Measurements from ENCODE around the gene NR6A1.

Gene NR6A1

GRCh38 chr9:124544535-124544934 lies 226.6 kb downstream of the NR6A1 start:
- no peak overlapping the region for H3K27ac ChIP-seq (ENCODE audit: insufficient read depth, low read length, poor library complexity, severe bottlenecking)
- no peaks in the 10 kb centered on the region for H3K36me3 ChIP-seq (ENCODE audit: control insufficient read depth, insufficient read depth, low read length)
- no peaks in the 10 kb centered on the region for H3K4me1 ChIP-seq (ENCODE audit: control insufficient read depth, insufficient read depth, low read length, poor library complexity, severe bottlenecking)
- no peak overlapping the region for H3K4me3 ChIP-seq (ENCODE audit: insufficient read depth, low read depth, low read length, poor library complexity, severe bottlenecking)
- H3K27me3 ChIP-seq (replicated peaks; ENCODE audit: control insufficient read depth, insufficient read depth, low read length, poor library complexity, severe bottlenecking) = no peaks in the 10 kb centered on the region
- DNase-seq = no peak
- H3K9me3 ChIP-seq (ENCODE audit: control insufficient read depth, low read length) = no peaks in the 10 kb centered on the region

- Histone ChIP-seq H3K4me3 (ENCODE audit: insufficient read depth, low read depth, low read length, poor library complexity, severe bottlenecking) (no peak overlapping the region), H3K9me3 (ENCODE audit: control insufficient read depth, low read length) (no peaks in the 10 kb centered on the region), H3K27ac (ENCODE audit: insufficient read depth, low read length, poor library complexity, severe bottlenecking) (no peak overlapping the region), H3K27me3 (replicated peaks; ENCODE audit: control insufficient read depth, insufficient read depth, low read length, poor library complexity, severe bottlenecking) (no peaks in the 10 kb centered on the region), H3K4me1 (ENCODE audit: control insufficient read depth, insufficient read depth, low read length, poor library complexity, severe bottlenecking) (no peaks in the 10 kb centered on the region), H3K36me3 (ENCODE audit: control insufficient read depth, insufficient read depth, low read length) (no peaks in the 10 kb centered on the region)
- DNase-seq = no peak
Measured at GRCh38 chr9:124541824-124542223, 229.3 kb downstream of the NR6A1 start.

GRCh38 chr9:124537926-124538325 lies 233.2 kb downstream of the NR6A1 start:
- no peak for DNase-seq
- Histone ChIP-seq H3K27ac (ENCODE audit: insufficient read depth, low read length, poor library complexity, severe bottlenecking) (no peak overlapping the region), H3K4me1 (ENCODE audit: control insufficient read depth, insufficient read depth, low read length, poor library complexity, severe bottlenecking) (no peaks in the 10 kb centered on the region), H3K36me3 (ENCODE audit: control insufficient read depth, insufficient read depth, low read length) (no peaks in the 10 kb centered on the region), H3K9me3 (ENCODE audit: control insufficient read depth, low read length) (no peaks in the 10 kb centered on the region), H3K4me3 (ENCODE audit: insufficient read depth, low read depth, low read length, poor library complexity, severe bottlenecking) (no peak overlapping the region), H3K27me3 (replicated peaks; ENCODE audit: control insufficient read depth, insufficient read depth, low read length, poor library complexity, severe bottlenecking) (no peaks in the 10 kb centered on the region)

GRCh38 chr9:124535846-124536245 lies 235.3 kb downstream of the NR6A1 start:
- no peaks in the 10 kb centered on the region for H3K36me3 ChIP-seq (ENCODE audit: control insufficient read depth, insufficient read depth, low read length)
- no peaks in the 10 kb centered on the region for H3K4me1 ChIP-seq (ENCODE audit: control insufficient read depth, insufficient read depth, low read length, poor library complexity, severe bottlenecking)
- H3K27me3 ChIP-seq (replicated peaks; ENCODE audit: control insufficient read depth, insufficient read depth, low read length, poor library complexity, severe bottlenecking) = no peaks in the 10 kb centered on the region
- no peak for DNase-seq
- no peak overlapping the region for H3K27ac ChIP-seq (ENCODE audit: insufficient read depth, low read length, poor library complexity, severe bottlenecking)
- H3K9me3 ChIP-seq (ENCODE audit: control insufficient read depth, low read length) = no peaks in the 10 kb centered on the region
- H3K4me3 ChIP-seq (ENCODE audit: insufficient read depth, low read depth, low read length, poor library complexity, severe bottlenecking) = no peak overlapping the region

GRCh38 chr9:124532897-124533296 lies 238.2 kb downstream of the NR6A1 start:
- no peak for DNase-seq
- H3K27me3 ChIP-seq (replicated peaks; ENCODE audit: control insufficient read depth, insufficient read depth, low read length, poor library complexity, severe bottlenecking) = no peaks in the 10 kb centered on the region
- H3K9me3 ChIP-seq (ENCODE audit: control insufficient read depth, low read length) = no peaks in the 10 kb centered on the region
- no peak overlapping the region for H3K4me3 ChIP-seq (ENCODE audit: insufficient read depth, low read depth, low read length, poor library complexity, severe bottlenecking)
- H3K27ac ChIP-seq (ENCODE audit: insufficient read depth, low read length, poor library complexity, severe bottlenecking) = no peak overlapping the region
- H3K4me1 ChIP-seq (ENCODE audit: control insufficient read depth, insufficient read depth, low read length, poor library complexity, severe bottlenecking) = no peaks in the 10 kb centered on the region
- no peaks in the 10 kb centered on the region for H3K36me3 ChIP-seq (ENCODE audit: control insufficient read depth, insufficient read depth, low read length)

- Histone ChIP-seq H3K27me3 (replicated peaks; ENCODE audit: control insufficient read depth, insufficient read depth, low read length, poor library complexity, severe bottlenecking) (no peaks in the 10 kb centered on the region), H3K4me3 (ENCODE audit: insufficient read depth, low read depth, low read length, poor library complexity, severe bottlenecking) (no peak overlapping the region), H3K9me3 (ENCODE audit: control insufficient read depth, low read length) (no peaks in the 10 kb centered on the region), H3K27ac (ENCODE audit: insufficient read depth, low read length, poor library complexity, severe bottlenecking) (no peak overlapping the region), H3K36me3 (ENCODE audit: control insufficient read depth, insufficient read depth, low read length) (no peaks in the 10 kb centered on the region), H3K4me1 (ENCODE audit: control insufficient read depth, insufficient read depth, low read length, poor library complexity, severe bottlenecking) (no peaks in the 10 kb centered on the region)
- no peak for DNase-seq
Measured at GRCh38 chr9:124531115-124531514, 240.0 kb downstream of the NR6A1 start.

- Histone ChIP-seq H3K4me3 (ENCODE audit: insufficient read depth, low read depth, low read length, poor library complexity, severe bottlenecking) (no peak overlapping the region), H3K4me1 (ENCODE audit: control insufficient read depth, insufficient read depth, low read length, poor library complexity, severe bottlenecking) (no peaks in the 10 kb centered on the region), H3K9me3 (ENCODE audit: control insufficient read depth, low read length) (no peaks in the 10 kb centered on the region), H3K36me3 (ENCODE audit: control insufficient read depth, insufficient read depth, low read length) (no peaks in the 10 kb centered on the region), H3K27ac (ENCODE audit: insufficient read depth, low read length, poor library complexity, severe bottlenecking) (no peak overlapping the region), H3K27me3 (replicated peaks; ENCODE audit: control insufficient read depth, insufficient read depth, low read length, poor library complexity, severe bottlenecking) (no peaks in the 10 kb centered on the region)
- DNase-seq = no peak
Measured at GRCh38 chr9:124530246-124530645, 240.9 kb downstream of the NR6A1 start.

GRCh38 chr9:124527781-124528180 lies 243.3 kb downstream of the NR6A1 start:
- Histone ChIP-seq H3K9me3 (ENCODE audit: control insufficient read depth, low read length) (no peaks in the 10 kb centered on the region), H3K27me3 (replicated peaks; ENCODE audit: control insufficient read depth, insufficient read depth, low read length, poor library complexity, severe bottlenecking) (no peaks in the 10 kb centered on the region), H3K4me3 (ENCODE audit: insufficient read depth, low read depth, low read length, poor library complexity, severe bottlenecking) (no peak overlapping the region), H3K27ac (ENCODE audit: insufficient read depth, low read length, poor library complexity, severe bottlenecking) (no peak overlapping the region), H3K4me1 (ENCODE audit: control insufficient read depth, insufficient read depth, low read length, poor library complexity, severe bottlenecking) (no peaks in the 10 kb centered on the region), H3K36me3 (ENCODE audit: control insufficient read depth, insufficient read depth, low read length) (no peaks in the 10 kb centered on the region)
- DNase-seq = no peak

GRCh38 chr9:124526174-124526573 lies 244.9 kb downstream of the NR6A1 start:
- no peak for DNase-seq
- Histone ChIP-seq H3K9me3 (ENCODE audit: control insufficient read depth, low read length) (no peaks in the 10 kb centered on the region), H3K4me3 (ENCODE audit: insufficient read depth, low read depth, low read length, poor library complexity, severe bottlenecking) (no peak overlapping the region), H3K27me3 (replicated peaks; ENCODE audit: control insufficient read depth, insufficient read depth, low read length, poor library complexity, severe bottlenecking) (no peaks in the 10 kb centered on the region), H3K36me3 (ENCODE audit: control insufficient read depth, insufficient read depth, low read length) (no peaks in the 10 kb centered on the region), H3K27ac (ENCODE audit: insufficient read depth, low read length, poor library complexity, severe bottlenecking) (no peak overlapping the region), H3K4me1 (ENCODE audit: control insufficient read depth, insufficient read depth, low read length, poor library complexity, severe bottlenecking) (no peaks in the 10 kb centered on the region)

- Histone ChIP-seq H3K4me3 (ENCODE audit: insufficient read depth, low read depth, low read length, poor library complexity, severe bottlenecking) (no peak overlapping the region), H3K4me1 (ENCODE audit: control insufficient read depth, insufficient read depth, low read length, poor library complexity, severe bottlenecking) (no peaks in the 10 kb centered on the region), H3K36me3 (ENCODE audit: control insufficient read depth, insufficient read depth, low read length) (no peaks in the 10 kb centered on the region), H3K9me3 (ENCODE audit: control insufficient read depth, low read length) (no peaks in the 10 kb centered on the region), H3K27ac (ENCODE audit: insufficient read depth, low read length, poor library complexity, severe bottlenecking) (no peak overlapping the region), H3K27me3 (replicated peaks; ENCODE audit: control insufficient read depth, insufficient read depth, low read length, poor library complexity, severe bottlenecking) (no peaks in the 10 kb centered on the region)
- no peak for DNase-seq
Measured at GRCh38 chr9:124522121-124523098, 248.7 kb downstream of the NR6A1 start.

Data from effector memory CD4-positive, alpha-beta T cell (primary cell).